Erythroblast (primary cell): ENCODE measurements around the gene FANCD2.

ENCODE experiments used
- GATA1 ChIP-seq: IDR thresholded peaks from 2 replicates; pipeline ENCODE4 v1.6.1; 2011; ENCODE audit warnings: low read depth, mild to moderate bottlenecking, control low read depth, low read length, moderate library complexity
- POLR2A ChIP-seq: IDR thresholded peaks from 2 replicates; pipeline ENCODE4 v1.6.1; 2011; ENCODE audit warnings: mild to moderate bottlenecking, low read length

- TF ChIP-seq POLR2A = no peak
- no peak for TF ChIP-seq GATA1
These were observed 55.6 kb downstream of the FANCD2 start for GRCh38 chr3:10081871-10082270.
